ENCODE measurements around the gene RICTOR.
"Not testable (repeated sequence)": the region's sequence is repeated elsewhere in the genome, so short reads cannot be mapped to it uniquely, and the experiment has no call there.

RICTOR gene

GRCh38 chr5:39055027-39055767 lies 19.0 kb downstream of the RICTOR start:
- no peak for DNase-seq

- DNase-seq: no peak
Measured at GRCh38 chr5:39053189-39053588, 21.0 kb downstream of the RICTOR start.

- no peak for DNase-seq
Measured at GRCh38 chr5:39052141-39052540, 22.1 kb downstream of the RICTOR start.

GRCh38 chr5:39049315-39049714 lies 24.9 kb downstream of the RICTOR start:
- DNase-seq: no peak

GRCh38 chr5:39040875-39041274 lies 33.3 kb downstream of the RICTOR start:
- no peak for DNase-seq

- DNase-seq: not testable (repeated sequence)
Measured at GRCh38 chr5:39034493-39034892, 39.7 kb downstream of the RICTOR start.

GRCh38 chr5:39031041-39031440 lies 43.2 kb downstream of the RICTOR start:
- DNase-seq: no peak

- no peak for DNase-seq
Measured at GRCh38 chr5:39025456-39025855, 48.7 kb downstream of the RICTOR start.

- peak; percentile 24 for DNase-seq
Measured at GRCh38 chr5:39024884-39025283, 49.3 kb downstream of the RICTOR start.

- peak; percentile 2 for DNase-seq
Measured at GRCh38 chr5:39024005-39024404, 50.2 kb downstream of the RICTOR start.

GRCh38 chr5:39023121-39023520 lies 51.1 kb downstream of the RICTOR start:
- no peak for DNase-seq

GRCh38 chr5:39022151-39022550 lies 52.0 kb downstream of the RICTOR start:
- DNase-seq: no peak

- DNase-seq: no peak
Measured at GRCh38 chr5:39021413-39021812, 52.8 kb downstream of the RICTOR start.

GRCh38 chr5:39020458-39020857 lies 53.7 kb downstream of the RICTOR start:
- no peak for DNase-seq

GRCh38 chr5:39019254-39019653 lies 54.9 kb downstream of the RICTOR start:
- DNase-seq: no peak

- DNase-seq: no peak
Measured at GRCh38 chr5:39017504-39017903, 56.7 kb downstream of the RICTOR start.

GRCh38 chr5:39016587-39017275 lies 57.5 kb downstream of the RICTOR start:
- DNase-seq: no peak

GRCh38 chr5:39015743-39016586 lies 58.2 kb downstream of the RICTOR start:
- DNase-seq: peak; percentile 12

GRCh38 chr5:39014561-39014960 lies 59.6 kb downstream of the RICTOR start:
- peak; percentile 28 for DNase-seq

GRCh38 chr5:39013938-39014337 lies 60.3 kb downstream of the RICTOR start:
- DNase-seq: no peak

- DNase-seq: not testable (repeated sequence)
Measured at GRCh38 chr5:39010958-39011357, 63.2 kb downstream of the RICTOR start.

GRCh38 chr5:39009981-39010380 lies 64.2 kb downstream of the RICTOR start:
- no peak for DNase-seq

GRCh38 chr5:39009280-39009679 lies 64.9 kb downstream of the RICTOR start:
- DNase-seq: no peak

- DNase-seq: no peak
Measured at GRCh38 chr5:39006650-39007049, 67.5 kb downstream of the RICTOR start.
